WTC11 (cell line): Measurements from ENCODE around the gene ITGB3. TPM values are rescaled to one million over a fixed set of nuclear protein-coding genes. Genes with fewer than 3 reads are reported as not detected.
A peak's percentile ranks its signal among the peaks of the same experiment; 100 is the strongest.

Experiments
- ATAC-seq: fragments of 200-7000 bp; cut with Tn5 transposase; 2 replicates; pipeline ENCODE4 v1.10.0; 2021; ENCODE audit warnings: mild to moderate bottlenecking, moderate library complexity
- CTCF ChIA-PET: fragments of 300-600 bp; sonication (Branson Sonifier 250); formaldehyde crosslinking; loops from one replicate; lab custom pipeline; 2021; ENCODE audit warnings: antibody characterized with exemption; lab: Charles Lee
- POLR2A ChIA-PET: fragments of 350-600 bp; sonication (Branson Sonifier 250); formaldehyde crosslinking; loops from one replicate; lab custom pipeline; 2021; ENCODE audit warnings: antibody characterized with exemption; lab: Charles Lee
- DNase-seq: peaks from one replicate; pipeline ENCODE4 v3.0.0; 2021; ENCODE audit warnings: low spot score
- H3K27ac Mint-ChIP-seq: 2 replicates; pipeline ENCODE4 v1.8.0; 2021; ENCODE audit warnings: mixed read lengths
- H3K27me3 Mint-ChIP-seq: 2 replicates; pipeline ENCODE4 v1.8.0; 2021; ENCODE audit warnings: low read depth, mild to moderate bottlenecking, moderate library complexity, mixed read lengths
- H3K36me3 Mint-ChIP-seq: 2 replicates; pipeline ENCODE4 v1.8.0; 2021; ENCODE audit warnings: mixed read lengths
- H3K4me1 Mint-ChIP-seq: 2 replicates; pipeline ENCODE4 v1.8.0; 2022; ENCODE audit warnings: mixed read lengths
- H3K4me3 Mint-ChIP-seq: 2 replicates; pipeline ENCODE4 v1.8.0; 2021; ENCODE audit warnings: mild to moderate bottlenecking, moderate library complexity, mixed read lengths
- H3K9me3 Mint-ChIP-seq: 2 replicates; pipeline ENCODE4 v1.8.0; 2021; ENCODE audit warnings: mixed read lengths
- AFF4 ChIP-seq: sonication (generic); formaldehyde crosslinking; IDR thresholded peaks from 2 replicates; pipeline ENCODE4 v1.8.1; 2023; ENCODE audit warnings: mild to moderate bottlenecking, missing genetic modification reagents, borderline replicate concordance
- AR ChIP-seq: fragments of 250-450 bp; sonication (Bioruptor Pico); IDR thresholded peaks from 2 replicates; pipeline ENCODE4 v1.9.0; 2021; ENCODE audit warnings: mild to moderate bottlenecking
- FOXJ3 ChIP-seq: sonication (generic); formaldehyde crosslinking; IDR thresholded peaks from 2 replicates; pipeline ENCODE4 v1.9.0; 2021; ENCODE audit warnings: missing genetic modification reagents, mild to moderate bottlenecking, borderline replicate concordance
- GABPB1 ChIP-seq: sonication (generic); formaldehyde crosslinking; IDR thresholded peaks from 2 replicates; pipeline ENCODE4 v1.8.1; 2023; ENCODE audit warnings: mild to moderate bottlenecking, missing genetic modification reagents
- IRF2 ChIP-seq: sonication (generic); formaldehyde crosslinking; IDR thresholded peaks from 2 replicates; pipeline ENCODE4 v1.8.0; 2022; ENCODE audit warnings: low read depth, missing genetic modification reagents, borderline replicate concordance
- MAX ChIP-seq: sonication (generic); formaldehyde crosslinking; IDR thresholded peaks from 2 replicates; pipeline ENCODE4 v1.8.0; 2022; ENCODE audit warnings: mild to moderate bottlenecking, missing genetic modification reagents
- MLX ChIP-seq: sonication (generic); formaldehyde crosslinking; IDR thresholded peaks from 2 replicates; pipeline ENCODE4 v1.8.1; 2023; ENCODE audit warnings: mild to moderate bottlenecking, missing genetic modification reagents, moderate library complexity
- NR3C1 ChIP-seq: sonication (generic); formaldehyde crosslinking; conservative IDR thresholded peaks from 2 replicates; pipeline ENCODE4 v1.8.1; 2023; ENCODE audit warnings: low read depth, mild to moderate bottlenecking, missing genetic modification reagents
- PRRX2 ChIP-seq: fragments of 250-450 bp; sonication (Bioruptor Pico); IDR thresholded peaks from 2 replicates; pipeline ENCODE4 v1.8.0; 2021; ENCODE audit warnings: mild to moderate bottlenecking
- RORB ChIP-seq: fragments of 250-450 bp; sonication (Bioruptor Pico); IDR thresholded peaks from 2 replicates; pipeline ENCODE4 v1.9.0; 2021; ENCODE audit warnings: mild to moderate bottlenecking
- SMAD4 ChIP-seq: sonication (generic); formaldehyde crosslinking; IDR thresholded peaks from 2 replicates; pipeline ENCODE4 v1.8.0; 2022; ENCODE audit warnings: mild to moderate bottlenecking, missing genetic modification reagents
- SOX15 ChIP-seq: fragments of 250-450 bp; sonication (Bioruptor Pico); IDR thresholded peaks from 2 replicates; pipeline ENCODE4 v1.9.0; 2021; ENCODE audit warnings: mild to moderate bottlenecking
- ZNF121 ChIP-seq: sonication (generic); formaldehyde crosslinking; IDR thresholded peaks from 2 replicates; pipeline ENCODE4 v1.8.0; 2023; ENCODE audit warnings: missing genetic modification reagents
- ZNF671 ChIP-seq: fragments of 250-450 bp; sonication (Bioruptor Pico); IDR thresholded peaks from 2 replicates; pipeline ENCODE4 v1.8.0; 2021; ENCODE audit warnings: mild to moderate bottlenecking
- total RNA-seq: library from RNA; stranded (reverse); gene quantifications from 3 replicates; pipeline ENCODE4 v1.2.3, GENCODE V29; 2021
- TF ChIP-seq, protein P1 (sequence below): sonication (generic); formaldehyde crosslinking; IDR thresholded peaks from 2 replicates; pipeline ENCODE4 v1.8.1; 2022; ENCODE audit warnings: mild to moderate bottlenecking, missing genetic modification reagents, moderate library complexity, borderline replicate concordance
- TF ChIP-seq, protein P2 (sequence below): fragments of 200-600 bp; IDR thresholded peaks from 2 replicates; pipeline ENCODE4 v1.8.0; 2022; ENCODE audit warnings: antibody characterized with exemption

The ITGB3 gene
- total RNA-seq, 1 experiment from 2014 or later = 0.04 TPM

DNA sequence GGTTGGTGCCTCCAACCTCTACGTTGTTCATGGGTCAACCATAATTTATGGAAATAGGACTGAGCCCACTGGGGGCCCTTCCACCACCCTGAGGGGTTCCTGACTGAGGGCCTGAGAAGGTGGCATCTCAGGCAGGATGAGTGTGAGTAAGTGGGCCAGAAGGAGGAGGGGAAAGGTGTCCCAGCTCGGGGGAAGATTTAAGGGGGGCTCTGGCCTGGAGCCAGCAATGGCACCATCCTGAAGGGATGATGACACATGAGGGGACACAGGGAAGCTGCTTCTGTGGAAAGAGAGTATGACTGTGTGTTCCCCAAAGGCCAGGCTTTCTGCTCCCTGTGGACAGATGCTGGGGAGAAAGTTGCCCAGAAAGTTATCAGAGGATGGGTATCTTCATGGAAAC, 25.8 kb upstream of the ITGB3 start:
- H3K4me3 Mint-ChIP-seq = no peak overlapping the region
- ChIA-PET POLR2A (no interaction called here), CTCF (no interaction called here)
- H3K9me3 Mint-ChIP-seq = peaks cover 19% of the 10 kb centered on the region
- no peak for ATAC-seq
- TF ChIP-seq, protein P1, sequence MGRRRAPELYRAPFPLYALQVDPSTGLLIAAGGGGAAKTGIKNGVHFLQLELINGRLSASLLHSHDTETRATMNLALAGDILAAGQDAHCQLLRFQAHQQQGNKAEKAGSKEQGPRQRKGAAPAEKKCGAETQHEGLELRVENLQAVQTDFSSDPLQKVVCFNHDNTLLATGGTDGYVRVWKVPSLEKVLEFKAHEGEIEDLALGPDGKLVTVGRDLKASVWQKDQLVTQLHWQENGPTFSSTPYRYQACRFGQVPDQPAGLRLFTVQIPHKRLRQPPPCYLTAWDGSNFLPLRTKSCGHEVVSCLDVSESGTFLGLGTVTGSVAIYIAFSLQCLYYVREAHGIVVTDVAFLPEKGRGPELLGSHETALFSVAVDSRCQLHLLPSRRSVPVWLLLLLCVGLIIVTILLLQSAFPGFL (CRISPR knock-in tag) = no peak
- TF ChIP-seq IRF2 (CRISPR knock-in tag) = no peak
- no peak for TF ChIP-seq MLX (CRISPR knock-in tag)
- TF ChIP-seq SMAD4 (CRISPR knock-in tag) = no peak
- no peak for TF ChIP-seq NR3C1 (CRISPR knock-in tag)
- TF ChIP-seq FOXJ3 (CRISPR knock-in tag) = no peak
- no peak for TF ChIP-seq SOX15 (CRISPR knock-in tag)
- no peak for TF ChIP-seq ZNF121 (CRISPR knock-in tag)
- peaks cover 13% of the 10 kb centered on the region for H3K36me3 Mint-ChIP-seq
- H3K4me1 Mint-ChIP-seq = peaks cover 14% of the 10 kb centered on the region
- H3K27ac Mint-ChIP-seq = no peak overlapping the region
- no peak for DNase-seq
- peaks cover 40% of the 10 kb centered on the region for H3K27me3 Mint-ChIP-seq

- ATAC-seq = peak; percentile 91
- ChIA-PET CTCF (interaction anchor here (0.9 to 3.2 kb wide), 7 partner anchors 11 to 287 kb away, joined by 3 to 24 read pairs (median 3); partner anchors contain the start of gene EFCAB13), POLR2A (no interaction called here)
- TF ChIP-seq, protein P2, sequence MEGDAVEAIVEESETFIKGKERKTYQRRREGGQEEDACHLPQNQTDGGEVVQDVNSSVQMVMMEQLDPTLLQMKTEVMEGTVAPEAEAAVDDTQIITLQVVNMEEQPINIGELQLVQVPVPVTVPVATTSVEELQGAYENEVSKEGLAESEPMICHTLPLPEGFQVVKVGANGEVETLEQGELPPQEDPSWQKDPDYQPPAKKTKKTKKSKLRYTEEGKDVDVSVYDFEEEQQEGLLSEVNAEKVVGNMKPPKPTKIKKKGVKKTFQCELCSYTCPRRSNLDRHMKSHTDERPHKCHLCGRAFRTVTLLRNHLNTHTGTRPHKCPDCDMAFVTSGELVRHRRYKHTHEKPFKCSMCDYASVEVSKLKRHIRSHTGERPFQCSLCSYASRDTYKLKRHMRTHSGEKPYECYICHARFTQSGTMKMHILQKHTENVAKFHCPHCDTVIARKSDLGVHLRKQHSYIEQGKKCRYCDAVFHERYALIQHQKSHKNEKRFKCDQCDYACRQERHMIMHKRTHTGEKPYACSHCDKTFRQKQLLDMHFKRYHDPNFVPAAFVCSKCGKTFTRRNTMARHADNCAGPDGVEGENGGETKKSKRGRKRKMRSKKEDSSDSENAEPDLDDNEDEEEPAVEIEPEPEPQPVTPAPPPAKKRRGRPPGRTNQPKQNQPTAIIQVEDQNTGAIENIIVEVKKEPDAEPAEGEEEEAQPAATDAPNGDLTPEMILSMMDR = peak; percentile 91
- TF ChIP-seq MAX (CRISPR knock-in tag) (peak; percentile 58), GABPB1 (CRISPR knock-in tag) (peak; percentile 60; the same call in 1 of the 2 replicates), PRRX2 (CRISPR knock-in tag) (no peak)
- TF ChIP-seq, protein P1 (CRISPR knock-in tag) = no peak
- DNase-seq = peak; percentile 85
- Mint-ChIP-seq H3K4me3 (no peak overlapping the region), H3K36me3 (no peaks in the 10 kb centered on the region), H3K27me3 (peaks cover 24% of the 10 kb centered on the region), H3K4me1 (peaks cover 14% of the 10 kb centered on the region), H3K9me3 (peaks cover under 1% of the 10 kb centered on the region; the same call in 1 of the 2 replicates), H3K27ac (peak overlapping the region; percentile 6)
Observed at GRCh38 chr17:47229535-47230443, 23.8 kb upstream of the ITGB3 start.

DNA sequence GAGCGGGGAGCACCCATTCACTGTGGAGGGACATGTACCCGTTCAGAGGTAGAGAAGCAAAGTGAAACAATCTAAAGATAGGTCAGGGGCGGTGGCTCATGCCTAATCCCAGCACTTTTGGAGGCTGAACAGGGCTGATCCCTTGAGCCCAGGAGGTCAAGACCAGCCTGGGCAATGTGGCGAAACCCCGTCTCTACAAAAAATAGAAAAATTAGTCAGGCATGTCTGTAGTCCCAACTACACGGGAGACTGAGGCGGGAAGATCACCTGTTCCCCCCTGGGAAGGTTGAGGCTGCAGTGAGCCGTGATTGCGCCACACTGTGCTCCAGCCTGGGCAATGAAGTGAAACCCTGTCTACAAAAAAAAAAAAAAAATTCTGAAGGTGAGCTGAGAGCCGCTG, 22.8 kb upstream of the ITGB3 start:
- ChIA-PET POLR2A (no interaction called here), CTCF (interaction anchor here (3.2 kb wide), 1 partner anchor 85 kb away, joined by 24 read pairs; no protein-coding TSS in a partner anchor)
- ATAC-seq = no peak
- Mint-ChIP-seq H3K27ac (no peak overlapping the region), H3K4me1 (peaks cover 14% of the 10 kb centered on the region), H3K4me3 (no peak overlapping the region), H3K36me3 (no peaks in the 10 kb centered on the region), H3K27me3 (peaks cover 16% of the 10 kb centered on the region), H3K9me3 (no peaks in the 10 kb centered on the region)
- no peak for DNase-seq
- TF ChIP-seq SOX15 (CRISPR knock-in tag) = no peak
- no peak for TF ChIP-seq RORB (CRISPR knock-in tag)
- TF ChIP-seq AR = no peak
- TF ChIP-seq ZNF671 = no peak
- TF ChIP-seq, protein P1 (CRISPR knock-in tag) = no peak
- TF ChIP-seq AFF4 = no peak
